Measurements from ENCODE around the gene TMEM60. TPM values are rescaled to one million over a fixed set of nuclear protein-coding genes. Genes with fewer than 3 reads are reported as not detected.

The TMEM60 gene
- total and polyA plus RNA-seq, 2 of the 8 experiments (the other 6 are each of a cell fraction or from before 2014, with no cell fraction given): 22.1 to 29.2 TPM

GRCh38 chr7:77765906-77766800 lies 32.1 kb downstream of the TMEM60 start:
- H2BK12ac ChIP-seq (ENCODE audit: low read depth, low read length): no peak overlapping the region
- 0 out of 2 replicates have a peak overlapping the region, but pooled peaks have one; percentile 42 for H2AK5ac ChIP-seq (ENCODE audit: low read depth, low read length)
- ChIA-PET POLR2A (ENCODE audit: partially characterized antibody) (interaction anchor here (0.6 kb wide), 1 partner anchor 223 kb away, joined by 3 read pairs; no protein-coding TSS in a partner anchor), CTCF (ENCODE audit: partially characterized antibody) (interaction anchor here (0.6 to 1.9 kb wide), 5 partner anchors 9 to 137 kb away, joined by 3 to 7 read pairs (median 4); no protein-coding TSS in a partner anchor)
- no peak overlapping the region for H3K4me2 ChIP-seq (ENCODE audit: insufficient read depth in 1 of 2, low read depth in 2 of 2, low read length in 2 of 2)
- no peak overlapping the region for H3K9ac ChIP-seq (replicated peaks in 1 of 4; ENCODE audit: extremely low read depth in 1 of 4, low read depth in 3 of 4, low read length in 3 of 4)
- no peak overlapping the region for H2BK120ac ChIP-seq (replicated peaks; ENCODE audit: low read depth, low read length)
- peaks cover 0 to 30% of the 10 kb centered on the region in 2 experiments; a peak in 2 of 4 replicates for H3K79me2 ChIP-seq (ENCODE audit: control insufficient read depth in 1 of 2, insufficient read depth in 2 of 2, low read length in 2 of 2)
- H3K4me3 ChIP-seq (ENCODE audit: extremely low read depth in 1 of 4, insufficient read depth in 2 of 4, low read depth in 3 of 4, low read length in 4 of 4): no peak overlapping the region
- H2BK5ac ChIP-seq (ENCODE audit: low read depth, low read length): no peak overlapping the region
- no peaks in the 10 kb centered on the region for H3K9me3 ChIP-seq (ENCODE audit: insufficient read depth in 2 of 2, low read depth in 1 of 2, low read length in 1 of 2)
- H3K27ac ChIP-seq (ENCODE audit: low read depth, low read length): no peak overlapping the region
- H2BK15ac ChIP-seq (ENCODE audit: low read length): no peak overlapping the region
- H4K91ac ChIP-seq (replicated peaks; ENCODE audit: insufficient read length, low read length): no peak overlapping the region
- no peak for DNase-seq (ENCODE audit: low read depth in 1 of 2, low spot score in 2 of 2)
- 0 out of 7 replicates have a peak, but pooled peaks cover 0 to 2% (median 0%) of the 10 kb centered on the region in 4 experiments for H3K4me1 ChIP-seq (replicated peaks in 1 of 4; ENCODE audit: control insufficient read depth in 3 of 4, insufficient read depth in 4 of 4, low read length in 3 of 4)
- H3K79me1 ChIP-seq (ENCODE audit: low read depth, low read length): no peaks in the 10 kb centered on the region
- 87% methylated on average over 4 of the region's 4 CpGs; no CpG with 5 or more reads in 1 of the 2 experiments for WGBS, 2 experiments (ENCODE audit: extremely low coverage in 1 of 2, insufficient coverage in 1 of 2, insufficient read length in 1 of 2, insufficient replicate concordance in 2 of 2, low coverage in 1 of 2, low lambda C conversion rate in 2 of 2, missing lambda C conversion rate in 1 of 2)
- no peak overlapping the region for H3K56ac ChIP-seq (replicated peaks; ENCODE audit: insufficient read length, low read depth, low read length)
- no peak for FAIRE-seq
- H3K4ac ChIP-seq (replicated peaks; ENCODE audit: insufficient read length, low read depth, low read length): no peak overlapping the region
- no peaks in the 10 kb centered on the region for H3K23me2 ChIP-seq (ENCODE audit: low read depth, low read length)
- H4K20me1 ChIP-seq (replicated peaks in 1 of 2; ENCODE audit: control insufficient read depth in 1 of 2, insufficient read depth in 2 of 2, low read length in 2 of 2): peaks cover 0 to 2% of the 10 kb centered on the region in 2 experiments
- no peaks in the 10 kb centered on the region for H3K27me3 ChIP-seq (replicated peaks in 1 of 4; ENCODE audit: control insufficient read depth in 3 of 4, extremely low read depth in 1 of 4, insufficient read depth in 3 of 4, low read length in 3 of 4)
- H4K5ac ChIP-seq (ENCODE audit: insufficient read length, low read depth, low read length): no peak overlapping the region
- no peak overlapping the region for H2BK20ac ChIP-seq (ENCODE audit: low read length)
- H2AFZ ChIP-seq (ENCODE audit: low read length): no peak overlapping the region
- H3K23ac ChIP-seq (ENCODE audit: insufficient read length): no peak overlapping the region
- H3K14ac ChIP-seq (ENCODE audit: insufficient read length): no peak overlapping the region
- H4K8ac ChIP-seq (ENCODE audit: extremely low read depth, insufficient read depth, low read length): no peak overlapping the region
- H3K18ac ChIP-seq (ENCODE audit: extremely low read depth, low read length): no peak overlapping the region
- TF ChIP-seq SP2 (IDR thresholded peaks at IDR 0.05; ENCODE audit: low read length): no peak
- TF ChIP-seq NANOG (IDR thresholded peaks at IDR 0.05; ENCODE audit: insufficient read depth, low read depth, low read length, poor library complexity, severe bottlenecking): no peak
- no peak for TF ChIP-seq CREB1 (IDR thresholded peaks at IDR 0.05)
- TF ChIP-seq ZNF274 (IDR thresholded peaks at IDR 0.05; ENCODE audit: borderline replicate concordance, extremely low read depth, low read length): no peak
- TF ChIP-seq SIRT6 (IDR thresholded peaks at IDR 0.05; ENCODE audit: low read length): no peak
- no peak for TF ChIP-seq CHD1 (IDR thresholded peaks at IDR 0.05; ENCODE audit: low read depth, low read length)
- no peak for TF ChIP-seq BCL11A (IDR thresholded peaks at IDR 0.05; ENCODE audit: low read depth in 2 of 2, low read length in 2 of 2)
- peaks cover 0 to 4% (median 0%) of the 10 kb centered on the region in 4 experiments; a peak in 2 of 8 replicates for H3K36me3 ChIP-seq (ENCODE audit: control insufficient read depth in 2 of 4, insufficient read depth in 4 of 4, low read length in 3 of 4)
